IPS DF 6.9 (cell line): ENCODE results near the gene SEMA3C.

Source experiments
- DNase-seq: peaks from one replicate; pipeline ENCODE4 v3.0.0-alpha.2; 2013; ENCODE audit warnings: low read depth, low spot score
- H3K27ac ChIP-seq: one replicate; pipeline ENCODE4 v1.5.1; 2013; ENCODE audit warnings: low read length, control low read depth
- H3K27me3 ChIP-seq: 2 replicates; pipeline ENCODE4 v1.6.1; 2013; ENCODE audit warnings: mild to moderate bottlenecking, low read length; ENCODE audit not compliant: control insufficient read depth, insufficient read depth
- H3K36me3 ChIP-seq: 2 replicates; pipeline ENCODE4 v1.6.1; 2013; ENCODE audit warnings: low read length; ENCODE audit not compliant: control insufficient read depth, insufficient read depth
- H3K4me1 ChIP-seq: 2 replicates; pipeline ENCODE4 v1.6.1; 2013; ENCODE audit warnings: low read length; ENCODE audit not compliant: control insufficient read depth, insufficient read depth
- H3K4me3 ChIP-seq: 2 replicates; pipeline ENCODE4 v1.5.1; 2013; ENCODE audit warnings: mild to moderate bottlenecking, low read length
- H3K9me3 ChIP-seq: 2 replicates; pipeline ENCODE4 v1.6.1; 2013; ENCODE audit warnings: low read length, inconsistent platforms; ENCODE audit not compliant: control insufficient read depth, insufficient read depth
- WGBS: extraction: QIAGEN DNeasy Blood & Tissue Kit; methylation state at CpG from one replicate; pipeline ENCODE4 v1.1.7; 2013; ENCODE audit warnings: mixed read lengths, missing lambda C conversion rate; ENCODE audit not compliant: insufficient read length, insufficient coverage; 5-methylcytosine and 5-hydroxymethylcytosine counted together

The SEMA3C gene

GRCh38 chr7:80837345-80837744, 81.5 kb downstream of the SEMA3C start:
- H3K27me3 ChIP-seq = no peaks in the 10 kb centered on the region
- H3K9me3 ChIP-seq = no peaks in the 10 kb centered on the region
- no peak for DNase-seq
- no CpG with 5 or more reads among the region's 3 CpGs for WGBS
- H3K27ac ChIP-seq = no peak overlapping the region
- no peaks in the 10 kb centered on the region for H3K4me1 ChIP-seq
- no peaks in the 10 kb centered on the region for H3K36me3 ChIP-seq
- H3K4me3 ChIP-seq = no peak overlapping the region

DNA sequence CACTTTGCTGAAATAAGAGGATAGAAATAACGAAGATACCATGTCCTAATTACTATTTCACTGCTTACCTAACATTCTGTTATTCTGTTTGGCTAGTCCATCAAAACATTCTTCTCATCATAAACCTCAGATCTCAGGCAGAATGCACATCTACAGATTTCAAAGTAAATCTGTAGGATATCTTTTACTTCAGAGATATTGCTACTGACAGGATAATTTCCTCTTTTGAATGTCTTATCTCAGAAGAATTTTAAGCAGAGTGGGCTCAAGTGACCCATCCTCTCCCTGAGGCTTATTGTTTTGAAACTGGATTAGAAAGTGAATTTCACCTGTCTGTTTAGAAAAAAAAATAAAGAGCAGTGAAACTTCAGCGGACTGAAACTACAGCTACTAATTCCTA, 83.6 kb downstream of the SEMA3C start:
- WGBS = no CpG with 5 or more reads among the region's 2 CpGs
- H3K9me3 ChIP-seq = no peaks in the 10 kb centered on the region
- no peak overlapping the region for H3K4me3 ChIP-seq
- H3K4me1 ChIP-seq = no peaks in the 10 kb centered on the region
- DNase-seq = no peak
- no peak overlapping the region for H3K27ac ChIP-seq
- H3K36me3 ChIP-seq = no peaks in the 10 kb centered on the region
- H3K27me3 ChIP-seq = no peaks in the 10 kb centered on the region

DNA sequence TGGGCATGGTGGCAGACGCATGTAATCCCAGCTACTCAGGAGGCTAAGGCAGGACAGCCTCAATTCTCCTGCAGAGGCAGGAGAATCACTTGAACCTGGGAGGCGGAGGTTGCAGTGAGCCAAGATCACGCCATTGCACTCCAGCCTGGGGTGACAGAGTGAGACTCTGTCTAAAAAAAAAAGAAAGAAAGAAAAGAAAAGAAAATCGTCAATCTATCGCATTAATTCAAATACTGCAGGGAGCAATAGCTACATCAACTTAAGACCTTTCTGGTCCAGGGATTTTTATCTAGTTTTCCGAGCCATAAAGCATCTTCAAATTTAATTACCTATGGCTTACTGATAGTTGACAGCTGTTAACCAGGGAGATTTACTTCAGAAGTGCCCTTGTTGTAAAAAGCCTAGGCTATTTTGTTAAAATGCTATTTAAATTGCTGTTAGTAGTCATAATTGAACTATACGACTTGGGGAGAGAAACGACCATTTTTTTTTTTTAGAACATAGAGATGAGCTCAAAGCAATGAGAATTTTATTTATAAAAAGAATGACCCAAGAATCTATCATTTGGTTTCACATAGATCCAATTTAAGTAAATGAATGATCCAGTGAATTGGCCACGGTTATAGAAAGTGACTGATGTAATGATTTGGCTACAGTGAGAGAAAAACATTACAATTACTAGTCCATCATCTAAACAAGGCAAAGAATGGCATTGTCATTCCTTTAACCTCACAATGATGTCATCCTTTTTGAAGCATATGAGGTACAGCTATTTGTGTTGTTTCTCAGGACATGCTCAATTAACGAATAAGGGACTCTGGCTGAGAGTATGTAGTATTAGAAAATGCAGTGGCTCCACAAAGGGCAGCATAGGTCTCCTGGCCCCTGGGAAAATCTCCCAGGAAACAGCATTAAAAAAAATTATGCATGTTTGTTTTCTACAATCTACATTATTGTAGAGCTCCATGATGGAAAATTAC, 85.3 kb downstream of the SEMA3C start:
- WGBS = no CpG with 5 or more reads among the region's 10 CpGs
- DNase-seq = no peak

GRCh38 chr7:80832006-80832405, 86.8 kb downstream of the SEMA3C start:
- no peaks in the 10 kb centered on the region for H3K36me3 ChIP-seq
- no peaks in the 10 kb centered on the region for H3K27me3 ChIP-seq
- no peaks in the 10 kb centered on the region for H3K4me1 ChIP-seq
- no peaks in the 10 kb centered on the region for H3K9me3 ChIP-seq
- H3K4me3 ChIP-seq = no peak overlapping the region
- H3K27ac ChIP-seq = no peak overlapping the region
- DNase-seq = no peak

More for the DNA sequence above, 85.3 kb downstream of the SEMA3C start:
- Histone ChIP-seq H3K27me3 (no peaks in the 10 kb centered on the region), H3K4me1 (no peaks in the 10 kb centered on the region), H3K27ac (no peak overlapping the region), H3K9me3 (no peaks in the 10 kb centered on the region), H3K4me3 (no peak overlapping the region), H3K36me3 (no peaks in the 10 kb centered on the region)

- Histone ChIP-seq H3K36me3 (no peaks in the 10 kb centered on the region), H3K27me3 (no peaks in the 10 kb centered on the region), H3K4me1 (no peaks in the 10 kb centered on the region), H3K27ac (no peak overlapping the region), H3K4me3 (no peak overlapping the region), H3K9me3 (no peaks in the 10 kb centered on the region)
- no CpG with 5 or more reads among the region's 3 CpGs for WGBS
- no peak for DNase-seq
Measured at GRCh38 chr7:80830584-80831285, 88.1 kb downstream of the SEMA3C start.

DNA sequence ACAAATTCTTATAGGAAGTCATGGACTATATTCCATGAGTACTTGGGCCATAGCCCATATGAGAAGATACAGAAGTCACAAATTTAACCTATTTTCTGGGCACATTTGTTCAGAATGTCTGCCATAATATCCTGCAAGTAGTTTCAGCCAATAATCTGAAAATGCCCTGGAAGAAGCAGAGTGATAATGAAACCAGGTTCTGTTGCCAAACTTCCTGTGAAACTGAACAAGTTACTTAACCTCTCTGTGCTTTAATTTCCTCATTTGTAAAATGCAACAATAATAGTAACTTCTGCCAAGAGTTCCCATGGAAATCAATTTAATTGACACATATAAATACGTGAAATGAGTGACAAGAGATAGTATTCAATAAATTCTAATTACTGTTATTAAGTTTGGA, 88.8 kb downstream of the SEMA3C start:
- Histone ChIP-seq H3K4me3 (no peak overlapping the region), H3K27me3 (no peaks in the 10 kb centered on the region), H3K4me1 (no peaks in the 10 kb centered on the region), H3K9me3 (no peaks in the 10 kb centered on the region), H3K27ac (no peak overlapping the region), H3K36me3 (no peaks in the 10 kb centered on the region)
- no CpG with 5 or more reads among the region's 1 CpG for WGBS
- no peak for DNase-seq

DNA sequence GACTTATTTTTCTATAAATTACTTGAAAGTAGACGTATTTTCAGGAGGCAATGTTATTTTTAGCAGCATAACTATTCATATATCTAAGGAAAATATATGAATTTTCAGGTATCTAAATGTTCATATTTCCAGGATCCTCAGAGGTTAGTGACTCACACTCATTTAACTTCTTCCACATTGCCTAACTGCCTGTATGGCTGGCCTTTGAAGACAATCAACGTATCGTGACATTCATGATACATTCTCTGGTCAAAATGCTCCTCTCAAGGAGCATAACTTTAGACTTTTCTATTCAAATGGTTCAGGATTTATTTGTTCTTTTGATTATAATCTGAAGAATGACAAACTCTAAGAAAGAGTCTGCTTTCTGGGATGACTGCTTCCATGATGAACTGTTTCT, 89.3 kb downstream of the SEMA3C start:
- Histone ChIP-seq H3K4me3 (no peak overlapping the region), H3K9me3 (no peaks in the 10 kb centered on the region), H3K27me3 (no peaks in the 10 kb centered on the region), H3K4me1 (no peaks in the 10 kb centered on the region), H3K27ac (no peak overlapping the region), H3K36me3 (no peaks in the 10 kb centered on the region)
- DNase-seq = no peak
- WGBS = no CpG with 5 or more reads among the region's 3 CpGs

DNA sequence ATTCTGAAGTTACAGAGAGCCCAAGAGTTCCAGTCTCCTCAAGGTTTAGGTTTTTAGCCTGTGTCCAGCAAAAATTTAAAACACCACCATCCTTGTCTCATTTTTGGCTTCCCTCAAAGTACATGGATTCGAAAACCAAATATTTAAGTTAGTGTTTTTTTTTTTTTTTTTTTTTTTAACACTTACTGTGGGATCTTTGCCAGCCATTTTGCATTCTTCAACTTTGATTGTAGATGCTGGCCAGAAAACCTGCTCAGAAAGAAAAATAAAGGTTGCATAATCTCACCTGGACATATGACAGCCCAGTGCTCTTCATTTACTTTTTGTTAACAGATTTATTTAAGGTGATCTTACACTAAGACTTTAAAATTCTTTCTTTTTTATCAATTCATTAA, 91.6 kb downstream of the SEMA3C start:
- Histone ChIP-seq H3K27me3 (no peaks in the 10 kb centered on the region), H3K27ac (no peak overlapping the region), H3K36me3 (no peaks in the 10 kb centered on the region), H3K4me1 (no peaks in the 10 kb centered on the region), H3K9me3 (no peaks in the 10 kb centered on the region), H3K4me3 (no peak overlapping the region)
- WGBS = no CpG with 5 or more reads among the region's 1 CpG
- no peak for DNase-seq

DNA sequence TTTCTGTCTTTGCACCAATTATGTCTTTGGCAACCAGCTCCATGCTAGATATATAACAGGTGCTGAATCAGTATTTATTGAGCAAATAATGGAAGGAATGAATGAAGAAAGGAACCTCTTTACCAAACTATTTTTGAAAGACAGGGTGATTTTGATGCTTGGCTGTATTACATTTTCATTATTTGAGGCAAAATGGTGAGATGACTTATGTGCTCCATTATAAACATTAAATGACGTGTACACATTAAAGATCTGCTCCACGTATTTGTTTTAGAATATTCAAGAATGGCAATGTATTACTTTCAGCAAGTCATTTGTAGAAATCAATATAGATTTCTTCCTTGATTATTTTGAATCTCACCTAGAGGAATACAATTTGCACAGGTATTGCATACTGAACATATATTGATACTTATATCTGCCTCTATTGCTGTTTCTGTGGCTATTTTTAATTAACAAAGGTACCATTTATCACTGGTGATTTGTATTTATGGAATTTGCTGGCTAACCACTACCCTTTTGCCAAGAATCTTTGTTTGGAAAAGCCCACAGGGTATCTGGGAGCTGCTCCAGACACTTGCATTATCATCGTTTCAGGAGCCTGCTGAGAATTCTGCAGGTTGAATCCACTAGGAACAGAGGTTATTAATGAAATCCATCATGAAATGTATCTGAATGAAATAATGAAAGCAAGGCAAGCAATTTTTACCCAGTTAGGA, 92.2 kb downstream of the SEMA3C start:
- H3K9me3 ChIP-seq = no peaks in the 10 kb centered on the region
- no peaks in the 10 kb centered on the region for H3K36me3 ChIP-seq
- H3K27me3 ChIP-seq = no peaks in the 10 kb centered on the region
- WGBS = no CpG with 5 or more reads among the region's 3 CpGs
- DNase-seq = no peak
- no peak overlapping the region for H3K27ac ChIP-seq
- no peak overlapping the region for H3K4me3 ChIP-seq
- H3K4me1 ChIP-seq = no peaks in the 10 kb centered on the region

- H3K4me3 ChIP-seq = no peak overlapping the region
- DNase-seq = no peak
- no peaks in the 10 kb centered on the region for H3K36me3 ChIP-seq
- no peaks in the 10 kb centered on the region for H3K27me3 ChIP-seq
- H3K9me3 ChIP-seq = no peaks in the 10 kb centered on the region
- H3K4me1 ChIP-seq = no peaks in the 10 kb centered on the region
- WGBS = no CpG with 5 or more reads among the region's 3 CpGs
- H3K27ac ChIP-seq = no peak overlapping the region
Measured at GRCh38 chr7:80825499-80825898, 93.4 kb downstream of the SEMA3C start.
